ENCODE measurements around the gene MRPL57.

GRCh38 chr13:21202767-21203531 lies 26.5 kb downstream of the MRPL57 start:
- TF ChIP-seq POLR2AphosphoS5 (IDR thresholded peaks at IDR 0.05) (no peak), POLR2A (IDR thresholded peaks at IDR 0.05) (no peak), CTCF (IDR thresholded peaks at IDR 0.05) (no peak)

Measured in upper lobe of left lung (tissue), 4 donors.